CD4-positive, alpha-beta T cell treated with Interleukin-2 at 100 ng/mL for 4 hours (primary cell): ENCODE results near the gene HTT.

ENCODE experiments used
- DNase-seq: peaks from one replicate; pipeline ENCODE4 v3.0.0-alpha.2; 2020; ENCODE audit warnings: low spot score

HTT gene

GRCh38 chr4:3218824-3219760 is 144.6 kb downstream of the HTT start:
- no peak for DNase-seq

GRCh38 chr4:3219761-3220475 is 145.4 kb downstream of the HTT start:
- no peak for DNase-seq

- peak; percentile 28 for DNase-seq
Observed at GRCh38 chr4:3220476-3221183, 146.1 kb downstream of the HTT start.

GRCh38 chr4:3221184-3221494 is 146.7 kb downstream of the HTT start:
- no peak for DNase-seq

- DNase-seq = no peak
Observed at GRCh38 chr4:3221996-3222395, 147.5 kb downstream of the HTT start.

- no peak for DNase-seq
Observed at GRCh38 chr4:3223346-3223745, 148.9 kb downstream of the HTT start.

- no peak for DNase-seq
Observed at GRCh38 chr4:3223956-3224748, 149.7 kb downstream of the HTT start.

- no peak for DNase-seq
Observed at GRCh38 chr4:3225071-3225850, 150.8 kb downstream of the HTT start.

- no peak for DNase-seq
Observed at GRCh38 chr4:3225936-3226335, 151.5 kb downstream of the HTT start.

- no peak for DNase-seq
Observed at GRCh38 chr4:3226467-3226866, 152.0 kb downstream of the HTT start.

GRCh38 chr4:3226944-3227343 is 152.5 kb downstream of the HTT start:
- DNase-seq = no peak

GRCh38 chr4:3227878-3228675 is 153.6 kb downstream of the HTT start:
- DNase-seq = no peak

- DNase-seq = no peak
Observed at GRCh38 chr4:3228881-3229280, 154.4 kb downstream of the HTT start.

GRCh38 chr4:3229328-3229727 is 154.8 kb downstream of the HTT start:
- DNase-seq = no peak

GRCh38 chr4:3229964-3230363 is 155.5 kb downstream of the HTT start:
- no peak for DNase-seq

GRCh38 chr4:3231471-3231870 is 157.0 kb downstream of the HTT start:
- DNase-seq = no peak

GRCh38 chr4:3232001-3232400 is 157.5 kb downstream of the HTT start:
- DNase-seq = no peak

GRCh38 chr4:3232871-3233271 is 158.4 kb downstream of the HTT start:
- DNase-seq = no peak

- no peak for DNase-seq
Observed at GRCh38 chr4:3233391-3234071, 159.1 kb downstream of the HTT start.
